ENCODE measurements around the gene SMTNL1.

SMTNL1 gene, protein sequence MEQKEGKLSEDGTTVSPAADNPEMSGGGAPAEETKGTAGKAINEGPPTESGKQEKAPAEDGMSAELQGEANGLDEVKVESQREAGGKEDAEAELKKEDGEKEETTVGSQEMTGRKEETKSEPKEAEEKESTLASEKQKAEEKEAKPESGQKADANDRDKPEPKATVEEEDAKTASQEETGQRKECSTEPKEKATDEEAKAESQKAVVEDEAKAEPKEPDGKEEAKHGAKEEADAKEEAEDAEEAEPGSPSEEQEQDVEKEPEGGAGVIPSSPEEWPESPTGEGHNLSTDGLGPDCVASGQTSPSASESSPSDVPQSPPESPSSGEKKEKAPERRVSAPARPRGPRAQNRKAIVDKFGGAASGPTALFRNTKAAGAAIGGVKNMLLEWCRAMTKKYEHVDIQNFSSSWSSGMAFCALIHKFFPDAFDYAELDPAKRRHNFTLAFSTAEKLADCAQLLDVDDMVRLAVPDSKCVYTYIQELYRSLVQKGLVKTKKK

DNA sequence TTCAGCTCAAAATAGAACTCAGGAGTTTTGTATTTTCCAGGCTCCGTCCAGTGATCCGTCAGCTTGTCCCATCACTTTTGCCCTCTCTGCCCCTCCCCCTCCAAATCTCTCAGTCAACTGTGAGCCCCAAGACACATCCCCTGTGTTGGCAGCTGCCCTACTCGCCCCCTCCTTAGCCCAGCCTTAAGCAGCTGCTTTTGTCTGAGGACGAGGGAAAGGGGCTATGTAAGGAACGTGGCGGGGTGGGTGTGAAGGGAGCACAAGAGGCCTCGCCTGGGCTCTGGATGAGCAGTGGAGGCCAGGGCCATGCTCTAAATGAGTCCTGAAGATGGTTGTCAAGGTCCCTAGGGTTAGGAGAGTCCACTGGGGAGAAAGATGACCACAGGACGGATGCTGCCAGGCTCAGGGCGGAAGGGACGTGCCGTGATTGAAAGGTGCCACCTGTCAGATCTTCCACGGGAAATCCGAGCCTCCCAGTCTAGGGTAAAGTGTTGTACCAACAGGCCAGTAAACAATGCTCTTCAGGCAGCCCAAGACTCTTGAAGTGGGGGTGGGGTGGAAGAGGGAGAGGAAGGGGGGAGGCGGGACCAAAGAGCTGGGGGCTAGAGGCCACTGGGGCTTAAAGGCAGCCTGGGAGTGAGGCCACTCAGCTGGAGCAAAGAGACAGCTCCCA lies at the start of gene SMTNL1:
Gene SMTNL1 (plus strand): TSS at position 649 of the 673 bp plus-strand sequence. CDS start 5,048 bp downstream, outside the sequence.
- DNase-seq (ENCODE audit: low spot score) = no peak

DNA sequence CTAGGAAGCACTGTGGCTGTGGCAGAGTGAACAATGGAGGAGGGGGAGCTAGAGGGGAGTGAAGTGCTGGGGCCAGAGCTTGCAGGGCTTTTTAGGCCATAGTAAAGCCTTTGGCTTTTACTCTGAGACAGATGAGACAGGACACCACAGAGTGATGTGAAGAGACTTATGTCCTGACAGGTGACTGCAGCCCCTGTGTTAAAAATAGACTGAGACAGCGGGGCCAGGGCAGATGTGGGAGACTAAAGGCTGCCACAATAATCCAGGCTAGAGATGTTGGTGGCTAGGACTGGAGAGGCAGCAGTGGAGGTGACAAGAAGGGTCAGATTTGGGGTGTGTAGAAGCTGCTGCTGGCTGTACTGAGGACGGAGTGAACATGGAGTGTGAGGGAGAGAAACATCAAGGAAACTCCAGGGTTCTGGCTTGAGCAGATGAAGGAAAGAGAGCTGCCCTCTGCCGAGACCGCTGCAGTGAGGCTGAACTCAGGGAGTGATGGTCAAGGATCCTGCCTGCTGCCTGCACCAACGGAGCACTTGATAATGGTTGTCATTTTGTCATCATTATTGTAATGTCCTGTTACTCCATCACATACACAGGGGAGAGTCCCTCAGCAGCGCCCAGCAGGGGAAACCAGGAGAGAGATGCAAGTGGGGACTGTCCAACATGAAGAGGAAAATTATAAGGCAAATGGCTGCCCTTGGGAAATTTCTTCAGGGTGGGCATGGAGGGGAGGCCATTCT lies 49.3 kb upstream of the SMTNL1 start:
- DNase-seq (ENCODE audit: low spot score) = no peak

DNA sequence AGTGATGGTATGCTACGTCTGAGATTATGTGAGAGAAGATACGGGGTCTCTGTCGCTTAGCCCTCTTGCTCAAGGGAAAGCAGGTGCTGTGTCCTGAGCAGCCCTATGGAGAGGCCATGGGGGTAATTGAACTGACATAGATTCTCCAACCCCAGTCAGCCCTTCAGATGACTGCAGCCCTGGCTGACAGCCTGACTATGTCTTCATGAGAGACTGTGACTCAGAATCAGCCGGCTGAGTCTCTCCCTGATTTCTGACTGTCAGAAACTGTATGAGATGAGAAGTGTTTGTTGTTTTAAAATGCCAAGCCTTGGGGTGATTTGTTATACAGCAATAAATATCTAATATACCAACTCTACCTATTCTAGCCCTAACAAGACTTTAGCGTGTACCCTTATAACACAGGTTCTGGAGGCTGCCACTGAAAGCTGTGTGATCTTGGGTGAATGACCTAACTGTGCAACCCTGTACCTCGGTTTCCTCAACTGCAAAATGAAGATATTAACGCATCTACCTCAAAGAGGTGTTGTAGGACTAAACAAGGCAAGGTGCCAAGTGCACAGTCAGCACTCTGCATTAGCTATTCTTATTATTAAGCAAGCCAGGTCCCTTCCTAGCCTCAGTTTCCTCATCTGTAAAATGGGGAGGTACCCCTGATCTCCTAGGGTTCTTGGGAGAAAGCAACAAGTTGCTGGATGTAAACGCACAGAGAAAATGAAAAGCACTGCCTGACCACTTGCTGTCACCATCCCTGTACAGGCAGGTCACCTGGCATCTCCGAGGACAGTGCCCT lies 46.7 kb upstream of the SMTNL1 start:
- DNase-seq (ENCODE audit: low spot score) = no peak

DNA sequence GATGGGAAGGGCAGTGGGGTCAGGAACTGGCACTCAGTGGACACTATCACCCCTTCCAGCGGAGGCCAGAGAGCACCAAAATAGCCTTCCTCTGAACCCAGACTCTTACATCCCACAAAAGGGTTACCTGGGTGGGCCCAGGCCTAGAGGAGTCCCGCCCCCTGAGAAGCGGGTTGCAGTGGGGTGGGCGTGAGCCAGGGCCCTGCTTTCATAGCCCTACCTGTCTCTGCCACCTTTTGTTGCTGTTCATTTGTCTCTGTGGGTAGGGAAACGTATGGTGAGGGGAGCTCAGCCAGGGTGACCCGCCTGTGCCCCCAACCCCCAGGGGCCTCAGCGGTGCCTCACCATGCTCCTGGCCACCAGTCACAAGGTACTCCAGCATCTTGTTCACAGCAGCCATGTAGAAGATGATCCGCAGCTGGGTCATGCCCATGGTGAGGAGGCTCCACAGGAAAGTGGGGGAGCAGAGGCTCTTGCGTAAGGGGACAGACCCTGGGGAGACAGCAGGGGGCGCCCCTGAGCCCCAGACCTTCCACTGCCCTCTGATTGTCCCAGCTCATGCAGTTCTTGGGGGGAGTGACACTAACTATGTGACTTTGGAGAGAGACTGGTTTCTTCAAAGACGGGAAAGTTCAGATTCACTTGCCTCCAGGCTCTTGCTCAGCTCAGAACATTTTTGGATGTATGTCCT lies 45.9 kb upstream of the SMTNL1 start:
- DNase-seq (ENCODE audit: low spot score) = peak; percentile 91

DNA sequence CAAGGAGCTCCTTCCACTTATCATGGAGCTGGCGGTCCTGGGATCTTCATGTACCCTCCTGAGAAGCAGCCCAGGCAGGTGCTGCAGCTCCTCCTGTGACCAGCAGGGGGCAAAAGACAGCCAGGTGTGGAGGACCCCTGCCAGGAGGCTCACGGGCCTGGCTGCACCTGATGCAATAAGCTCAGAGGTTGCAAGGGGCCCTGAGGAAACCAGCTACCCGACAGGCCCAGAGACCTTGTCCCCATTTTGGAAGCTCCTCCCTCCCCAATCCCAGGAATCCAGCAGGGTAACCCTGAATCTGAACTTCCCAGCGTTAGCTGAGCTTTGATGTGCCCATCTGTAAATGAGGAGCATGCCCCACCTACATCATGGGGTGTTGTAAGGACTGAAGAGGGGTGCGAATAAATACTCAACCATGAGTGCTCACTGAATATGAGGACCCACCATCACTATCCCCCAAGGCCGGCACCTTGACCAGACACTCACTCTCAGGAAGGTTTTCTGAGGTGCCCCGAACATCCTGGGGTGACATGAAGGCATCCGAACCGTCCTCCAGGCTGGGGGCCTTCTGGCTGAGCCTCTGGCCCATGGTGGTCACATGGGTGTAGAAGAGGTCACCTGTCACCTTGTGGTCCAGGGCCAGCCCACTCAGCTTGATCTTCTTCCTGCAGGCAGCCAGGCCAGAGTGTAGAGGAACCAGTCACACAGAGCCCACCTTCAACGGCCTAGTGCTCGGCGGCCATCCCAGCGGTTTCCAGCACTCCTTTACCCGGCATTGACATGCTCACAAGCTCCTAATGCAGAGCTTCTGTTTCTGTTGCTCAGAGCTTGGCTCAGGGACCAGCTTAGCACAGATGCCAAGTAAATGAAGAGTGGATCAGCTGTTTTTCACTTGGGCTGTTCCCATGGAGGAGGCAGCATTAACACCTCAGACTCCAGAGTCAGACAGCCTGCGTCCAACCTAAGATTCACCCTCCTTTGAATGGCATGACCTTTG lies 43.6 kb upstream of the SMTNL1 start:
- peak; percentile 99 for DNase-seq (ENCODE audit: low spot score)

DNA sequence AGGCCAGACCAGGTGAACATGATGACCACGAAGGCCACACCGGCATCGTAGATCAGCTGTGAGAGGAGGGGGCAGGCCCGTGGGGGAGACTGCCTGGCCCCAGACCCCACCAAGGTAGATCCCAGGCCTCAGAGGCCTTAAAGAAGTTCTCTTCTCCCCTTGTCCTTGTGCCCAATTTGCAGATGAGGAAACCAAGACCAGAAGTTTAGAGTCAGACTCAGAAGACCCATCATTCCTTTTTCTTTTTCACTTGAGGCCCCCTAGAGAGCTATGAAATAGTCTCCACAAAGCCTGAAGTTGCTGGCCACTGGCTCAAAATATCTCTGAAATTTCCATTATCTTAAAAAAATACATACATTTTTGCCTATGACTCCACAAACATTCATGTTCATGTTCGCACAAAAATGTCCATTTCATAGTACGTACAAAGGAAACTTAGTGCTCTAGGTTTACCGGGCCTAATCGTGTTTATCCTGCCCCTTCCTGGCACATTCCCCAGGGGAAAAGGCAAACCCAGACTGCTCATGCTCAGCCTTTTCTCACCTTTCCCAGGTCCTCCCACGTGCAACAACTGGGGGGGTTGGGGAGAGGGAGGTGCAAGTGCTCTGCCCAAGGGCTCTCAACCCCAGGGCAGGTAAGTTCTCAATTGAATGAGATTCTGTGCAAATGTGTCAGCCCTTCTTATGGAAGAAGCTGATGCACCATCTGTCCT lies 41.1 kb upstream of the SMTNL1 start:
- DNase-seq (ENCODE audit: low spot score) = no peak

DNA sequence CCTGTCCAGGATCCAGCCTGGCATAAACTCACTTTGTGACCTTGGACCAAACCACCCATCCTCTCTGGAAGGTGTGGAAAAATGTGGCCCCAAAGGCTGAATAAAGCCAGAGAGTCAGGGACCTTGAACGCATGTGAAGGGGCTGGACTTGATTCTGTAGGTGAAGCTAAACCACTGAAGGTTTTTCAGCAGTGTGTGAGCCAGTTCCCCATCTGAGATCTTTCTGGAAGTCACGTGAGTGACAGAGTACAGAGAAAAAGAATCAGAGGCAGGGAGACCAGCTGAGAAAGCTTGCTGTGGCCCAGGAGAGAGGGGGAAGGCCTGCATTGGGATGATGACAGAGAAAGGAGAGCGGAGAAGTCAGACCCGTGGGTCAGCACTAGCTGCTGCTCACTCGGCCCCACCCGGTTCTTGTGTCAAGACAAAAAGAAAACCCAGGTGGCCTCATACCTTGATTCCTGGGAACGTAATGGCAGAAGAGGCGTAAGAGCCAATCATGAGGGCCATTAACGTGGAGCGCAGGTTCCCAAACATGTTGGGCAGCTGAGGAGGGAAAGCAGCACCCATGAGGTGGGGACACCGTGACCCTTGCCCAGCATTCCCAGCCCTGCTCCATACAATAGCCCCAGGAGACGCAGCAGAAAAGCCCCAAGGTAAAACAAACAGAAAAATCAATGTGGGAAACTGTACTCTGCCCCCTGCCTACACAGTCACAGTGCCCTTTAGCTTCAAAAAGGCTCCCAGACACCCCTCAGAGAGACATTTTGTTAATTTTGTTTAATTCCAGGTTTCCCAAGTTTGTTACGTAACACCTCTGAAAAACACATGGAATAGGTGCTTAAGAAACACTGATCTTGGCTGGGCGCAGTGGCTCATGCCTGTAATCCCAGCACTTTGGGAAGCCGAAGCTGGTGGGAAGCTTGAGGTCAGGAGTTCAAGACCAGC lies 39.8 kb upstream of the SMTNL1 start:
- peak; percentile 99 for DNase-seq (ENCODE audit: low spot score)

DNA sequence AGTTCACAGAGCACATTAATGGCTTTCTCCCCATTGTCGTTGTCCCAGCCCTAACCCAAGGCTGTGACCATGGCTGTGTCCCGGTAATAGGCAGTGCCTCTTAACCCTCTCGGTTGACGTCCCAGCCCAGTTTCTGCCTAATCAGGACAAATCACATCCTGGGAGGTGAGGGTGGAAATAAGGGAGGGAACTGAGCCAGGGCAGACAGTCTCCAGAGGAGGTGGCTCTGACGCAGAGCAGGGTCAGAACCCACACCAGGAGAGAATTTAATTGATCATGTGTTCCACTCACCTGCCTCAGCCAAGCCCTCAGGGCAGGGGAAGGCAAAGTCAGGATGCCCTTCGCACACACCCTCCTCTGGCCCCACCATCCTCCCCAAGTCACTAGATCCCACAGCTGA lies 38.9 kb upstream of the SMTNL1 start:
- no peak for DNase-seq (ENCODE audit: low spot score)

DNA sequence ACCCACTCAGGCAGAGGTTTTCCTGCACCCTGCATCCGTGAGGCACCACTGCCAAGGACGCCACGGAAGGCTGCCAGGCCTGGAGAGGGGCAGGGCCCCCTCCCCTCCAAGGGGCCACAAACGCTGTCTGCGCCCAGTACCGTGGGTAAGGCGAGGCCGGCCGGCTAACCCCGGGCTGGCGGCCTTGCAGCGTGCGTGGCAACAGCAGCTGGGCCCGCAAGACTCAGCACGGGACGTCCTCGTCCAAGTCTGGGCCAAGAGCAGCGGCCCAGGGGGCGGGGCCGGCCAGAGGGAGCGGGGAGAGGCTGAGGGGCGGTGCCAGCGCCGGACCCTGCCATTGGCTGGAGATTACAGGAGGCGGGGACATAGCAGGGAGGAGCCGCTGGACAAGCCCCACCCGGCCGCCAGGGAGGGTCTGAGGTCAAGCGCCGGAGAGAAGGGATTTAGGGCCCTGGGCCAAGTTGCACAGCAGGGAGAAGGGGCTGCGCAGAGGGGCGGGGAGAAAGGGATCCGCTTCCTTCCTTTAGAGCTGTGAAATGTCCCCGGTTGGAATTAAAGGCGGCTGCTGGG lies 37.9 kb upstream of the SMTNL1 start:
- DNase-seq (ENCODE audit: low spot score) = peak; percentile 100

DNA sequence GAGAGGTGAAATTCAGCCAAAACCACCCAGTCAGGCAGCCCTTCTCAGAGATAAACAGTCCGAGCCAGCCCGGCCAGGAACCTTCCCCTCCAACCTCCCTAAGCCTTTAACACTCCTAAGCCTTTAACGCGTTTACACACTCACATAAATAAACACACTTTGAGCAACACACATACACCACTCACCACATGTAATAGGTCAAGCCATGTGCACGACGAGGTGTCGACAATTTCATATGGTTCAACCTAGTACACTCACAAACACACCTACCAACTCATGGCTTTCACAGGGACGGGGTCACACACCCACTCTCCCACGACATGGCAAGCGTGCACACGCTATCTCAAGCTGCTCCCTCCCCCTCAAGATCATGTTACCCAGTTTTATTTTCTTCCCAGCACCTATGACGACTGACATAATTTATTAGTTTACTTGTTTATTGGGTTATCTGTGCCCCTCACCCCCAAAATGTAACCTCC lies 37.4 kb upstream of the SMTNL1 start:
- no peak for DNase-seq (ENCODE audit: low spot score)

DNA sequence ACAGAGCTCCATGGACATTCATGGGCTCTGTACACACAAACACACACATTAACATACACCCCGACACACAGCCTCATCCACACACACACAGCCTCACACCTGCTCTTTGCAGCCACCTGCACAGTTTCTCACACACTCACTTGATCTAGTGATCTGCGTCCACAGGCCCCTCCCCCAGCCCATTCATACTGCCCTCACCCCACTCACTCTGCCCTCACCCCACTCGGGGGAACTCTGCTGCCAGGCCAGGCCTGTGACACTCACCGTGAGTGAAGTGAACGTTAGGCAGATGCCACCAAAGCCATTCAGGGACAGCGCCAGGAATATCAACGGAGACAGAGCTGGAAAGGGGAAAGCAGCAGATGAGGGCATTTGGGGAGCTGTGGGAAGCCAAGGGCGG lies 36.9 kb upstream of the SMTNL1 start:
- no peak for DNase-seq (ENCODE audit: low spot score)

DNA sequence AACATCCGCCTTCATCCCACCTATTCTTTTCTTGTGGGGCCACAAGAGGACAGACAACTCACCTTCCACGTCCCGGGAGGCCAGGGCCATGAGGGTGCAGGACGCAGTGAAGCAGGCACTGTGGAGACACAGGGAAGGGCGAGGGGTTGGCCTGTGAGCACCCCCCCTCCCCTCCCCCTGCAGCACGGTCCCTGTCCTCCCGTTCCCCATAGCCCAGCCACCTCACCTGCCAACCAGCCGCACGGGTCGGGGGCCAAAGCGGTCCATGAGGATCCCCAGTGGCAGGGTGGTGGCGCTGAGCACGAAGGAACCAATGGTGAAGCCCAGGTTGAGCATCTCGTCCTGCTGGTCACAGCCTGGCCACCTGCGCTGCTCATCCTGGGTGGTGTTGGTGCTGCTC lies 36.5 kb upstream of the SMTNL1 start:
- DNase-seq (ENCODE audit: low spot score) = no peak

DNA sequence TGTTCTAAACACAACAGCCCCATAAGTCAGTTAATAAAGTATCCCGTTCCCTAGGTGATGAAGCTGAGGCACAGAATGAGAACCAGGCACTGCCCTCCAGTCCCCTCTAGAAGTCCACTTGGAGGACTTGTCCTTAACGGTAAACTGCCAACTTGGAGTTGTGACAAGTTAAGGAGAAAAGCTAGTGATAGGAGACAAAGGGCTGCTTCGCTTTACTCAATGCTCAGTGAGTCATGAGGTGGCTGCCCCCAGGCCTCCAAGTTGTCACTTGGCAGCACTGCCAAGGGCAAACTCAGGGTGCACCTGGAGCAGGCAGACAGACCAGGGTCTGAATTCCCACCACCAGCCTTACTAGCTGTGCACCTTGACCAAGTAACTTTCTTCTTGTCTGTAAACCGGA lies 35.4 kb upstream of the SMTNL1 start:
- DNase-seq (ENCODE audit: low spot score) = no peak

DNA sequence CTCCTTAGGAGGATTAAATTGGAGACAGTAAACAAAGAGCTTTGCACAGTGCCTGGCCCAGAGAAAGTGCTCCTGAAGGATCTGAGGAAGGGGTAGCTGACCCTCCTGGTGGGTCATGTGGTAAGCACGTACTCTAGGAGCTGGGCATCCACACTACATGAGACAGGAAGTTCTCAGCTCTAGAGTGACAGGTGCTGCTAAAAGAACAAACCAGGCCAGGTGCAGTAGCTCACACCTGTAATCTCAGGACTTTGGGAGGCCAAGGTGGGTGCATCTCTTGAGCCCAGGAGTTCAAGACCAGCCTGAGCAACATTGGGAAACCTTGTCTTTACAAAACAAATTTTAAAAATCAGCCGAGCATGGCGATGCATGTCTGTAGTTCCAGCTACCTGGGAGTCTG lies 35.0 kb upstream of the SMTNL1 start:
- DNase-seq (ENCODE audit: low spot score) = no peak

DNA sequence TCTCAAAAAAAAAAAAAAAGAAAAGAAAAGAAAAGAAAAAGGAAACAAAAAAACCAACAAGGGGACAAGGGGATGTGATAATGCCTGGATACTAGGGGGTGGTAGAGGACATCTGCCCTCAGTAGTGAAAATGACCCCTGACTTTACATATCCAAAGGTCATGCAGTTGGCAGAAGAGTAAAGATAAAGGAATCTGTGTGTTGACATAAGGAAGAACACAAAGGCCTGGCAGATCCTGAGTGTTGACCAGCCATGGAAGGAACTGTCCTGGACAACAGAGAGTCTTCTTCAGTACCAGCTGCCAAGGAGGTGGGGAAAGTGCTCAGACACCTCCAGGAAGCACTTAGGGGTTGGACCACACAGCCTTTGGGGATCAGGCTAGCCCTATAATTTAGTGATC lies 34.5 kb upstream of the SMTNL1 start:
- DNase-seq (ENCODE audit: low spot score) = no peak

DNA sequence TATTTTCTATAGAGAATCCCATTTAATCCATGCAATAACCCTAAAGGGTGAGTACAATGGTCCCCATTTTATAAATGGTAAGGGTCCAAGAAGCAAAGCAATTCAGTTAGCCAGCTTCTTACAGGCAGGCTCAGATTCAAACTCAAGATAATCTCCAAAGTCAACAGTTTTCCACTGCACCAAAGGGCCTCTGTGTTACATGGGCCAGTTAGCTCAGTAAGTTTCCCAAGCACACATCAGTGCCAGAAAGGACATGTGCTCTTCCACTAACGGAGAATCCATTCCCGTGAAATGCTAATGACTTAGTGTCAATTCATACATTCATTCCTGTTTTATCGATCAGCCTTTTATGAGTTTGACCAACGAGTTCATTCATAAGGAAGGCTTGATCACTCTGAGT lies 32.9 kb upstream of the SMTNL1 start:
- peak; percentile 79 for DNase-seq (ENCODE audit: low spot score)

DNA sequence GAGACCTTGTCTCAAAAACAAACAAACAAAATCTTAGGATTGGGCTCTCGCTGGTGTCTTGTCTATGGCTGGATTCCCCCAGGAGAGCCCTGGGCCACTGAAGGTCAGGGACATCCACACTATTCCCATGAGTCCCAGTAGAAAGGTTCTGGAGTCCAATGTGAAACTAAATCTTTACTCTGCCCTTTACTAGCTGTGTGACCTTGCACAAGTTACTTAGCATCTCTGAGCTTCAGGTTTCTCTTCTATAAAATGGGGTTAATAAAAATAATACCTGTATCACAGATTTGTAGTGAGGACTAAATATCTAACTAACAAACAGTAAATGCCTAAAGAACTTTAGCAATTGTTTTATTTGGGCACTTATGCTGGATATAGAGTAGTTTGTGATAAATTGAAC lies 30.9 kb upstream of the SMTNL1 start:
- DNase-seq (ENCODE audit: low spot score) = no peak

Data from HuH-7 (cell line).